H9 (cell line): ENCODE results near the gene PDE7B. TPM values are rescaled to one million over a fixed set of nuclear protein-coding genes. Genes with fewer than 3 reads are reported as not detected.

Experiments
- DNase-seq: peaks from one replicate; pipeline ENCODE4 v3.0.0-alpha.2; 2017
- H2AFZ ChIP-seq: one replicate; pipeline ENCODE4 v1.6.1; 2013; ENCODE audit warnings: mild to moderate bottlenecking, low read length, control low read depth, moderate library complexity
- H2AK5ac ChIP-seq: 2 replicates; pipeline ENCODE4 v1.6.1; 2013; ENCODE audit warnings: low read length, control low read depth, mixed read lengths; ENCODE audit not compliant: insufficient read length
- H2BK120ac ChIP-seq: one replicate; pipeline ENCODE4 v1.6.1; 2013; ENCODE audit warnings: low read depth, mild to moderate bottlenecking, low read length, control low read depth, inconsistent platforms; ENCODE audit not compliant: poor library complexity, severe bottlenecking
- H2BK12ac ChIP-seq: 2 replicates; pipeline ENCODE4 v1.6.1; 2013; ENCODE audit warnings: low read length, control low read depth, mixed read lengths, low read depth; ENCODE audit not compliant: insufficient read length
- H2BK15ac ChIP-seq: 2 replicates; pipeline ENCODE4 v1.6.1; 2013; ENCODE audit warnings: low read depth, low read length, control low read depth
- H2BK20ac ChIP-seq: one replicate; pipeline ENCODE4 v1.6.1; 2013; ENCODE audit warnings: low read depth, mild to moderate bottlenecking, low read length, control low read depth, inconsistent platforms; ENCODE audit not compliant: poor library complexity, severe bottlenecking
- H2BK5ac ChIP-seq: 2 replicates; pipeline ENCODE4 v1.6.1; 2013; ENCODE audit warnings: low read length, control low read depth, mixed read lengths; ENCODE audit not compliant: insufficient read length
- H3K14ac ChIP-seq: 2 replicates; pipeline ENCODE4 v1.6.1; 2013; ENCODE audit warnings: low read length, control low read depth; ENCODE audit not compliant: insufficient read depth
- H3K18ac ChIP-seq: 2 replicates; pipeline ENCODE4 v1.6.1; 2013; ENCODE audit warnings: low read depth, mild to moderate bottlenecking, mixed read lengths, low read length, control low read depth; ENCODE audit not compliant: insufficient read length
- H3K23ac ChIP-seq: 2 replicates; pipeline ENCODE4 v1.6.1; 2013; ENCODE audit warnings: low read length, control low read depth, mixed read lengths, low read depth; ENCODE audit not compliant: insufficient read length
- H3K23me2 ChIP-seq: 2 replicates; pipeline ENCODE4 v1.6.1; 2013; ENCODE audit warnings: low read depth, mild to moderate bottlenecking, mixed read lengths, low read length, control low read depth; ENCODE audit not compliant: insufficient read length, poor library complexity, severe bottlenecking
- H3K27ac ChIP-seq: 2 replicates; pipeline ENCODE4 v1.5.1; 2013; ENCODE audit warnings: low read length, control low read depth, mixed read lengths, low read depth; ENCODE audit not compliant: insufficient read length
- H3K27me3 ChIP-seq: 2 replicates; pipeline ENCODE4 v1.6.1; 2013; ENCODE audit warnings: low read length, control low read depth, inconsistent platforms; ENCODE audit not compliant: insufficient read depth
- H3K4ac ChIP-seq: 2 replicates; pipeline ENCODE4 v1.6.1; 2013; ENCODE audit warnings: low read depth, mild to moderate bottlenecking, control low read depth, inconsistent platforms, low read length, moderate library complexity
- H3K4me1 ChIP-seq: 2 replicates; pipeline ENCODE4 v1.6.1; 2013; ENCODE audit warnings: low read length, control low read depth, inconsistent platforms; ENCODE audit not compliant: insufficient read depth
- H3K4me2 ChIP-seq: 2 replicates; pipeline ENCODE4 v1.6.1; 2013; ENCODE audit warnings: low read length, control low read depth, mixed read lengths; ENCODE audit not compliant: insufficient read length, insufficient read depth
- H3K56ac ChIP-seq: 2 replicates; pipeline ENCODE4 v1.6.1; 2013; ENCODE audit warnings: low read depth, mild to moderate bottlenecking, mixed read lengths, low read length, control low read depth; ENCODE audit not compliant: insufficient read length
- H3K79me1 ChIP-seq: 2 replicates; pipeline ENCODE4 v1.6.1; 2013; ENCODE audit warnings: low read depth, mild to moderate bottlenecking, moderate library complexity, low read length, control low read depth, inconsistent platforms; ENCODE audit not compliant: insufficient read depth, poor library complexity, severe bottlenecking
- H3K79me2 ChIP-seq: 2 replicates; pipeline ENCODE4 v1.6.1; 2013; ENCODE audit warnings: low read length, control low read depth, inconsistent platforms; ENCODE audit not compliant: insufficient read depth
- H3K9ac ChIP-seq: 2 replicates; pipeline ENCODE4 v1.6.1; 2013; ENCODE audit warnings: low read length, control low read depth, mixed read lengths; ENCODE audit not compliant: insufficient read length; ENCODE audit errors: extremely low read depth
- H3K9me3 ChIP-seq: one replicate; pipeline ENCODE4 v1.6.1; 2013; ENCODE audit warnings: low read depth, low read length, inconsistent platforms; ENCODE audit not compliant: control insufficient read depth
- H3T11ph ChIP-seq: one replicate; pipeline ENCODE4 v1.6.1; 2013; ENCODE audit warnings: mild to moderate bottlenecking, low read length, control low read depth, inconsistent platforms
- H4K20me1 ChIP-seq: one replicate; pipeline ENCODE4 v1.6.1; 2013; ENCODE audit not compliant: control insufficient read depth, insufficient read length, insufficient read depth
- H4K5ac ChIP-seq: 2 replicates; pipeline ENCODE4 v1.6.1; 2013; ENCODE audit warnings: low read depth, mild to moderate bottlenecking, mixed read lengths, low read length, control low read depth; ENCODE audit not compliant: insufficient read length
- H4K8ac ChIP-seq: replicated peaks from 2 replicates; pipeline ENCODE4 v1.6.1; 2013; ENCODE audit warnings: low read length, control low read depth, mixed read lengths, low read depth; ENCODE audit not compliant: insufficient read length
- H4K91ac ChIP-seq: 2 replicates; pipeline ENCODE4 v1.6.1; 2013; ENCODE audit warnings: low read depth, mild to moderate bottlenecking, moderate library complexity, mixed read lengths, low read length, control low read depth; ENCODE audit not compliant: insufficient read length
- H3K27ac Mint-ChIP-seq, 3 experiments: 2 replicates in 2 of 3; 3 replicates in 1 of 3; pipeline ENCODE4 v1.8.0; 2020 to 2021; ENCODE audit warnings: mixed read lengths in 3 of 3, mild to moderate bottlenecking in 1 of 3, moderate library complexity in 1 of 3
- H3K27me3 Mint-ChIP-seq: 2 replicates; pipeline ENCODE4 v1.8.0; 2021; ENCODE audit warnings: low read depth, mild to moderate bottlenecking, moderate library complexity, mixed read lengths
- H3K36me3 Mint-ChIP-seq, 3 experiments: 2 replicates in 2 of 3; 3 replicates in 1 of 3; pipeline ENCODE4 v1.8.0; 2020 to 2021; ENCODE audit warnings: low read depth in 3 of 3, mixed read lengths in 3 of 3; ENCODE audit not compliant: insufficient read depth in 1 of 3
- H3K4me1 Mint-ChIP-seq, 2 experiments: 2 replicates each; pipeline ENCODE4 v1.8.0; 2020; ENCODE audit warnings: mixed read lengths in 2 of 2
- H3K4me3 Mint-ChIP-seq, 2 experiments: 2 replicates in 1 of 2; 3 replicates in 1 of 2; pipeline ENCODE4 v1.8.0; 2020 to 2021; ENCODE audit warnings: mild to moderate bottlenecking in 2 of 2, mixed read lengths in 2 of 2, moderate library complexity in 1 of 2
- H3K9me3 Mint-ChIP-seq, 2 experiments: 2 replicates in 1 of 2; 3 replicates in 1 of 2; pipeline ENCODE4 v1.8.0; 2020; ENCODE audit warnings: mild to moderate bottlenecking in 2 of 2, mixed read lengths in 2 of 2, moderate library complexity in 1 of 2
- CTCF ChIP-seq: fragments of 200-600 bp; sonication (generic); conservative IDR thresholded peaks from 3 replicates; pipeline ENCODE4 v1.8.0; 2021; ENCODE audit warnings: antibody characterized with exemption, mild to moderate bottlenecking
- WGBS: extraction: QIAGEN DNeasy Blood & Tissue Kit; methylation state at CpG from one replicate; pipeline ENCODE4 v1.1.7; 2013; ENCODE audit warnings: missing lambda C conversion rate, low lambda C conversion rate, mixed read lengths; ENCODE audit not compliant: insufficient read length; ENCODE audit errors: extremely low coverage; 5-methylcytosine and 5-hydroxymethylcytosine counted together
- total RNA-seq: library from RNA; stranded (reverse); gene quantifications from 2 replicates; pipeline ENCODE4 v1.2.1, GENCODE V29; 2021

Gene PDE7B
- total RNA-seq, 1 experiment from 2014 or later: not detected

GRCh38 chr6:136036071-136036380 is 184.5 kb downstream of the PDE7B start:
- Histone ChIP-seq H3K4me2 (no peak overlapping the region), H2AK5ac (no peak overlapping the region), H2BK15ac (no peak overlapping the region), H2AFZ (no peak overlapping the region), H3K27ac (no peak overlapping the region), H3K56ac (no peak overlapping the region), H2BK20ac (no peak overlapping the region), H3K4ac (no peak overlapping the region), H3K23me2 (no peaks in the 10 kb centered on the region), H3K9ac (no peak overlapping the region), H4K20me1 (no peaks in the 10 kb centered on the region), H3T11ph (no peak overlapping the region), H2BK5ac (no peak overlapping the region), H2BK12ac (no peak overlapping the region), H3K9me3 (no peaks in the 10 kb centered on the region), H2BK120ac (no peak overlapping the region), H3K27me3 (no peaks in the 10 kb centered on the region), H3K18ac (no peak overlapping the region), H4K8ac (no peak overlapping the region), H3K79me1 (no peaks in the 10 kb centered on the region), H3K14ac (no peak overlapping the region), H3K4me1 (no peaks in the 10 kb centered on the region), H4K91ac (no peak overlapping the region), H3K79me2 (no peaks in the 10 kb centered on the region), H3K23ac (no peak overlapping the region), H4K5ac (no peak overlapping the region)
- no CpG with 5 or more reads among the region's 2 CpGs for WGBS
- no peak for TF ChIP-seq CTCF
- H3K9me3 Mint-ChIP-seq: no peaks in the 10 kb centered on the region
- no peak overlapping the region for H3K27ac Mint-ChIP-seq
- H3K4me3 Mint-ChIP-seq: no peak overlapping the region
- peaks cover 6 to 9% of the 10 kb centered on the region in 2 experiments for H3K4me1 Mint-ChIP-seq
- no peak for DNase-seq
- H3K36me3 Mint-ChIP-seq: no peaks in the 10 kb centered on the region
- H3K27me3 Mint-ChIP-seq: no peaks in the 10 kb centered on the region
